Fibroblast of pulmonary artery (primary cell): ENCODE results near the gene NRG2.

Source experiments
- DNase-seq: peaks from one replicate; pipeline ENCODE4 v3.0.0-alpha.2; 2010; ENCODE audit warnings: low read depth
- H3K4me3 ChIP-seq: replicated peaks from 2 replicates; pipeline ENCODE4 v1.5.1; 2011; ENCODE audit warnings: low read depth, mild to moderate bottlenecking, control low read depth, low read length, moderate library complexity
- CTCF ChIP-seq: IDR thresholded peaks from 2 replicates; pipeline ENCODE4 v1.5.1; 2011; ENCODE audit warnings: mild to moderate bottlenecking, control low read depth, low read length, inconsistent platforms; ENCODE audit errors: missing control alignments

Gene NRG2

GRCh38 chr5:139901251-139901575 lies 141.9 kb downstream of the NRG2 start:
- H3K4me3 ChIP-seq: no peak overlapping the region
- no peak for DNase-seq
- no peak for TF ChIP-seq CTCF

- DNase-seq: no peak
- H3K4me3 ChIP-seq: no peak overlapping the region
- TF ChIP-seq CTCF: no peak
Measured at GRCh38 chr5:139900546-139901250, 142.4 kb downstream of the NRG2 start.

GRCh38 chr5:139898981-139899380 lies 144.1 kb downstream of the NRG2 start:
- no peak overlapping the region for H3K4me3 ChIP-seq
- no peak for TF ChIP-seq CTCF
- DNase-seq: no peak

- DNase-seq: no peak
- H3K4me3 ChIP-seq: no peak overlapping the region
- no peak for TF ChIP-seq CTCF
Measured at GRCh38 chr5:139897982-139898381, 145.1 kb downstream of the NRG2 start.

GRCh38 chr5:139897342-139897741 lies 145.8 kb downstream of the NRG2 start:
- no peak for DNase-seq
- no peak overlapping the region for H3K4me3 ChIP-seq
- no peak for TF ChIP-seq CTCF

- H3K4me3 ChIP-seq: no peak overlapping the region
- no peak for TF ChIP-seq CTCF
- DNase-seq: no peak
Measured at GRCh38 chr5:139896718-139897117, 146.4 kb downstream of the NRG2 start.

- no peak for DNase-seq
- no peak for TF ChIP-seq CTCF
- H3K4me3 ChIP-seq: no peak overlapping the region
Measured at GRCh38 chr5:139895647-139896046, 147.5 kb downstream of the NRG2 start.
